Activated naive CD4-positive, alpha-beta T cell treated with anti-CD3 and anti-CD28 coated beads for 36 hours (primary cell): ENCODE measurements around the gene OS9. TPM values are rescaled to one million over a fixed set of nuclear protein-coding genes. Genes with fewer than 3 reads are reported as not detected.

Experiments used
- CTCF ChIA-PET: fragments of 350-600 bp; sonication (Branson Sonifier 250); formaldehyde crosslinking; loops from one replicate; lab custom pipeline; 2021; ENCODE audit warnings: antibody characterized with exemption; lab: Charles Lee
- DNase-seq: peaks from one replicate; pipeline ENCODE4 v3.0.0-alpha.2; 2020
- H3K27ac Mint-ChIP-seq: one replicate; pipeline ENCODE4 v1.8.0; 2021; ENCODE audit warnings: mild to moderate bottlenecking, mixed read lengths
- H3K27me3 Mint-ChIP-seq: one replicate; pipeline ENCODE4 v1.8.0; 2021; ENCODE audit warnings: low read depth, mixed read lengths
- H3K36me3 Mint-ChIP-seq: one replicate; pipeline ENCODE4 v1.8.0; 2021; ENCODE audit warnings: low read depth, mixed read lengths
- H3K4me1 Mint-ChIP-seq: one replicate; pipeline ENCODE4 v1.8.0; 2021; ENCODE audit warnings: low read depth, mixed read lengths
- H3K4me3 Mint-ChIP-seq: one replicate; pipeline ENCODE4 v1.8.0; 2021; ENCODE audit warnings: mild to moderate bottlenecking, moderate library complexity, mixed read lengths
- H3K9me3 Mint-ChIP-seq: one replicate; pipeline ENCODE4 v1.8.0; 2021; ENCODE audit warnings: mixed read lengths
- intact Hi-C: fragments of 100-400 bp; cut with micrococcal nuclease; formaldehyde crosslinking; loops from one replicate; pipeline ENCODE4 v1.15.1; 2023
- total RNA-seq, 2 experiments: library from RNA; stranded (reverse); gene quantifications; one replicate each; pipeline ENCODE4 v1.2.3, GENCODE V29; 2021

Gene OS9
- total RNA-seq, 2 experiments from 2014 or later, result 60.7 to 60.9 TPM

DNA sequence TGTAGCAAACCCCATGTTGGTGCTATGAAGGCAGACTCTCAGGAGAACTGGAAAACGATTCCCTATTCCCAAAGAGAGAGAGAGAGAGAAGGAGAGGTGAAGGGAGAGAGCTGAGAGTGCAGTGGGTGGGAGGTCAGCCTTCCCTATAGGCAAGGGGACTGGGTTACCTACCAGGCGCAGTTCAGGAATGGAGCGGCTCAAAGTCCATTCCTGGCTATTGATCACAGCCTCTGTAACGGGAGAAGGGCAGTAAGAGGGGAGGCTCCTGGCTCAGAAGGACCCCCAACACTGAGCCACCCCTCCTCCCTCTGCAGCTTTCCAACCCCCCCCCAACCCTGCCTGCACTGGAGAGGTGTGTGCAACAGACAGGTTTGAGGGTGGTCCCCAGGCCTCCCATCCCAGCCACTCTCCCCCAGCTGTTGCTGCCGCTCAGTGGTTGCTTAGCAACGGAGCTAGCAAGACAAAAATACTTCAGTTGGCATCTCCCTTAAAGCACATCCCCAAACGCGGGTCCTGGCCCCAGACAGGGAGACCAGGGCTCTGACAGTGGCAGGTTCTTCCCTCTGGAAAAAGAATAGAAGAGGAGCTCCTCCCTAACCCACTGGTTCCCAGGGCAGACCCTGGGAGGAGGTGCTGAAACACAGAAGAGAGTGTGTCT lies 41.4 kb downstream of the OS9 start:
- no peaks in the 10 kb centered on the region for H3K27me3 Mint-ChIP-seq
- no peaks in the 10 kb centered on the region for H3K9me3 Mint-ChIP-seq
- H3K4me1 Mint-ChIP-seq, result peaks cover 19% of the 10 kb centered on the region
- DNase-seq, result no peak
- H3K4me3 Mint-ChIP-seq, result no peak overlapping the region
- intact Hi-C loops, result no loop called here
- H3K27ac Mint-ChIP-seq, result no peak overlapping the region
- H3K36me3 Mint-ChIP-seq, result peaks cover 23% of the 10 kb centered on the region
- CTCF ChIA-PET, result interaction anchor here (0.7 kb wide), 1 partner anchor 168 kb away, joined by 3 read pairs; no protein-coding TSS in a partner anchor

GRCh38 chr12:57735952-57736740 lies 42.2 kb downstream of the OS9 start:
- no peak for DNase-seq
- H3K36me3 Mint-ChIP-seq, result peaks cover 22% of the 10 kb centered on the region

GRCh38 chr12:57736741-57737466 lies 43.0 kb downstream of the OS9 start:
- Mint-ChIP-seq H3K27me3 (no peaks in the 10 kb centered on the region), H3K9me3 (no peaks in the 10 kb centered on the region), H3K4me3 (no peak overlapping the region), H3K4me1 (peaks cover 25% of the 10 kb centered on the region), H3K27ac (no peak overlapping the region), H3K36me3 (peaks cover 16% of the 10 kb centered on the region)
- CTCF ChIA-PET, result interaction anchor here (0.9 kb wide), 1 partner anchor 10 kb away, joined by 4 read pairs; no protein-coding TSS in a partner anchor
- intact Hi-C loops, result no loop called here
- no peak for DNase-seq

More at GRCh38 chr12:57735952-57736740, 42.2 kb downstream of the OS9 start:
- no peaks in the 10 kb centered on the region for H3K27me3 Mint-ChIP-seq
- CTCF ChIA-PET, result interaction anchor here (0.9 kb wide), 1 partner anchor 10 kb away, joined by 4 read pairs; no protein-coding TSS in a partner anchor
- H3K4me3 Mint-ChIP-seq, result no peak overlapping the region
- no peak overlapping the region for H3K27ac Mint-ChIP-seq
- intact Hi-C loops, result no loop called here
- H3K9me3 Mint-ChIP-seq, result no peaks in the 10 kb centered on the region
- H3K4me1 Mint-ChIP-seq, result peaks cover 25% of the 10 kb centered on the region

DNA sequence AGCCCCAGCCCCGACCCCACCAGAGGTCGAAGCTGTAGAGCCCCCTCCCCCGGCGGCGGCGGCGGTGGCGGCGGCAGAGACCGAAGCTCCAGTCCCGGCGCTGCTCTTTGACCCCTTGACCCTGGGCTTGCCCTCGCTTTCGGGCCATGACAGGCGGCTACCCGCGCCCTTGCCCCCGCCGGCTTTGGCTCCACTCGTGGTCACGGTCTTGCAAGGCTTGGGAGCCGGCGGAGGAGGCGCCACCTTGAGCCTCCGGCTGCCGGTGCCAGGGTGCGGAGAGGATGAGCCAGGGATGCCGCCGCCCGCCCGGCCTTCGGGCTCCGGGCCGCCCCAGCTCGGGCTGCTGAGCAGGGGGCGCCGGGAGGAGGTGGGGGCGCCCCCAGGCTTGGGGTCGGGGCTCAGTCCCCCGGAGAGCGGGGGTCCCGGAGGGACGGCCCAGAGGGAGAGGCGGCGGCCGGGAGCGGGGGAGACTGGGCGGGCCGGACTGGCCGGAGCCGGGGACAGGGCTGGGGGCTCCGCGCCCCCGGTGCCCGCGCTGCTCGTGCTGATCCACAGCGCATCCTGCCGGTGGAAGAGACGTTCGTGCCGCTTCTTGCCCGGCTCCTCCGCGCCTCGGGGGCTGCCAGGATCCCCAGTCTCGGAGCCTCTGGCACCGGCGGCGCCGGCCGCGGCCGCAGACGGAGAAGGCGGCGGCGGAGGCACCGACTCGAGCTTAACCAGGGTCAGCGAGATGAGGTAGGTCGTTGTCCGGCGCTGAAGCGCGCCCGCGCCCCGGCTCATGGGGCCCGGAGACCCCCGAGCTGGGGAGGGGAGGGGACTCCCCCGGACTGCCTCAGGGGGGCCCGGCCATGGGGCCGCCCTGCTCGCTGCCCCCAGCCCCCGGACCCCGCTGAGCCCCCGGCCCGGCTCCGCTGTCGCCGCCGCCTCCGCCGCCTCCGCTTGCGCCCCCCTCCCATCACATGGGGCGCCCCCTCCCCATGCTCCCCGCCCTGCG lies 43.8 kb downstream of the OS9 start:
- CTCF ChIA-PET, result no interaction called here
- Mint-ChIP-seq H3K27ac (no peak overlapping the region), H3K27me3 (no peaks in the 10 kb centered on the region), H3K36me3 (peaks cover 10% of the 10 kb centered on the region), H3K4me3 (no peak overlapping the region), H3K9me3 (no peaks in the 10 kb centered on the region), H3K4me1 (peaks cover 30% of the 10 kb centered on the region)
- intact Hi-C loops, result no loop called here
- DNase-seq, result no peak

- CTCF ChIA-PET, result interaction anchor here (0.7 to 1.2 kb wide), 2 partner anchors 21 to 84 kb away, joined by 3 read pairs; no protein-coding TSS in a partner anchor
Measured at GRCh38 chr12:57738661-57739237, 44.8 kb downstream of the OS9 start, which contains the start of gene AGAP2. TSS of gene AGAP2 (minus strand) at chr12:57738742. CDS start at chr12:57738246, 496 bp downstream.

DNA sequence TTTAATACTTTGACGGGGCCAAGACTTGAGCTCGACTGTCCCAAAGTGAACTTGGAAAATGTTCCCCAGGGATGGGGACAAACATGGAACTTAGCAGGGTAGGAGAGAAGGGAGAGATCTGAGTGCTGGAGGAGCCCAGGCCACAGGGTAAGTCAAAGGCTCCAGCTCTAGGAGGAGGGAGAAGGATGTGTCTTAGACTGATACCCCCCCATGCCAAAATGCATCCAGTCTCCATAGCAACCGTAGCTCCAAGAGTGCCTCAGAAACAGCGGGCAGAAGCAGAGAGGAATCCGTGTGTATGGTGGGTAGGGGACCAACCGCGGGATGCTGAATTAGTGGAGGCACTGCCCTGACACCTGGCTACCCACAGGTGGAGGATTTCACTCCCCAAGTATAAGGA lies 45.5 kb downstream of the OS9 start:
- peak overlapping the region; percentile 54 for H3K27ac Mint-ChIP-seq
- H3K27me3 Mint-ChIP-seq, result no peaks in the 10 kb centered on the region
- H3K9me3 Mint-ChIP-seq, result no peaks in the 10 kb centered on the region
- DNase-seq, result no peak
- peaks cover 5% of the 10 kb centered on the region for H3K36me3 Mint-ChIP-seq
- peaks cover 39% of the 10 kb centered on the region for H3K4me1 Mint-ChIP-seq
- intact Hi-C loops, result no loop called here
- CTCF ChIA-PET, result interaction anchor here (0.7 to 1.2 kb wide), 2 partner anchors 21 to 85 kb away, joined by 3 read pairs; no protein-coding TSS in a partner anchor
- peak overlapping the region; percentile 28 for H3K4me3 Mint-ChIP-seq

More at GRCh38 chr12:57738661-57739237, 44.8 kb downstream of the OS9 start, which contains the start of gene AGAP2:
- Mint-ChIP-seq H3K27me3 (no peaks in the 10 kb centered on the region), H3K27ac (peak within 1 kb of the TSS; percentile 54), H3K4me3 (peak within 1 kb of the TSS; percentile 28), H3K9me3 (no peaks in the 10 kb centered on the region), H3K4me1 (peaks cover 33% of the 10 kb centered on the region), H3K36me3 (peaks cover 6% of the 10 kb centered on the region)
- intact Hi-C loops, result no loop called here
- DNase-seq, result no peak

DNA sequence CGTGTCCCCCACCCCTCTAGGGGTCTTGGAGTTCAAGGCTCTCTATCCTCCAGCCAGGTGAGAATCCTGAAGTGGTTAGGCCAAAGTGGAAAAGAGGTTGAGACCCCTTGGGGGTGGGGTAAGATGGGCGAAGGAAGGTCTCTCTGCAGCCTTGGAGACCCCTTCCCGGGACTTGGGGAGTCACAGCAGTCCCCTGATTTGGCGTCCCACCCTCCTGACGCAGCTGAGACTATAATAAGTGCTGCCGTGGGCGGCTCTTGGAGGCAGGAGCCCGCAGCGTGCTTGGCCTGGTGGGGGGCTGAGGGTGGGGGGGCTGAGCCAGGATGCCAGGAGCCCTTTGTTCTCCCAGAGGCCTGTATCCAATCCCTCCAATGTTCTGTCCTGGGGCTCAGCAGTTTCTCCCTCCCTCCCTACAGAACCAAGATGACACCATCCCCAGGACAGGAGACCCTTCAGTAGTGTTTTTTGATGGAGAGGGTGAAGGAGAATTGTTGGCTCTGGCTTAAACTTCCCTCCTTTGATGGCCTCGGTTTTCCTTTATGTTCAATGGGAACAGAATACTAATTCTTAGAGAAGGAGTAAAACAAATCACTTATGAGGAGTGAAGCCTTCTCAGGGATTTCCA lies 46.1 kb downstream of the OS9 start:
- intact Hi-C loops, result loop anchor here (2.0 to 5.0 kb wide), 2 partner anchors 15 to 498 kb away; partner anchors contain the start of gene MARCHF9
- no peak for DNase-seq
- Mint-ChIP-seq H3K36me3 (peaks cover 7% of the 10 kb centered on the region), H3K4me3 (no peak overlapping the region), H3K27ac (no peak overlapping the region), H3K27me3 (no peaks in the 10 kb centered on the region), H3K9me3 (no peaks in the 10 kb centered on the region), H3K4me1 (peaks cover 44% of the 10 kb centered on the region)
- CTCF ChIA-PET, result interaction anchor here (1.2 to 4.0 kb wide), 4 partner anchors 16 to 158 kb away, joined by 3 to 21 read pairs (median 4); no protein-coding TSS in a partner anchor

GRCh38 chr12:57740656-57741412 lies 46.9 kb downstream of the OS9 start:
- H3K27ac Mint-ChIP-seq, result peak overlapping the region; percentile 97
- H3K36me3 Mint-ChIP-seq, result peaks cover 12% of the 10 kb centered on the region
- CTCF ChIA-PET, result interaction anchor here (0.7 to 4.0 kb wide), 13 partner anchors 9 to 279 kb away, joined by 3 to 21 read pairs (median 4); partner anchors contain the start of genes CDK4 and OS9
- peaks cover 52% of the 10 kb centered on the region for H3K4me1 Mint-ChIP-seq
- H3K27me3 Mint-ChIP-seq, result no peaks in the 10 kb centered on the region
- no peaks in the 10 kb centered on the region for H3K9me3 Mint-ChIP-seq
- DNase-seq, result peak; percentile 92
- H3K4me3 Mint-ChIP-seq, result peak overlapping the region; percentile 97
- intact Hi-C loops, result loop anchor here (1.0 to 5.0 kb wide), 5 partner anchors 14 to 499 kb away; partner anchors contain the start of genes B4GALNT1, GLI1, MARCHF9 and OS9

DNA sequence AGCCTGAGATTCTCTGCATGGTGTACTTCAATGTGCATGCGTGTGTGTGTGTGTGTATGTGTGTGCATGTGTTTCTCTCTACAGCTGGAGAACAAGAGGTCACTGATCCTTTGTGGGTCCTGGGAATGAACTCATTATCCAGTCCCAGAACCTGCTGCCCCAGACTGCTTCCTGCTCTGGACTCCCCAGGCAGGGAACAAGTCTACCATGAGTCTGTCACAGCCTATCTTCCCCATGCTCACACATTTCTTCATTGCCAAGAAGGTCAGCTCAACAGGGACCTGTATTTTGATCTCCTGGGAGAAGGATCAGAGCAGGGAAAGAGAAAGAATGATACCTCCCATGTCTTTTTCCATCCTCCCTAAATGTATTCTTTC lies 47.5 kb downstream of the OS9 start:
- Mint-ChIP-seq H3K4me1 (peaks cover 55% of the 10 kb centered on the region), H3K9me3 (no peaks in the 10 kb centered on the region), H3K4me3 (peak overlapping the region; percentile 97), H3K36me3 (peaks cover 15% of the 10 kb centered on the region), H3K27ac (peak overlapping the region; percentile 97), H3K27me3 (no peaks in the 10 kb centered on the region)
- intact Hi-C loops, result loop anchor here (1.0 to 5.0 kb wide), 5 partner anchors 13 to 499 kb away; partner anchors contain the start of genes B4GALNT1, GLI1, MARCHF9 and OS9
- no peak for DNase-seq
- CTCF ChIA-PET, result interaction anchor here (0.6 to 4.0 kb wide), 21 partner anchors 8 to 279 kb away, joined by 3 to 21 read pairs (median 4); partner anchors contain the start of genes CDK4 and OS9
